H9 (cell line): ENCODE results near the gene ATP13A4. TPM values are rescaled to one million over a fixed set of nuclear protein-coding genes. Genes with fewer than 3 reads are reported as not detected.

Source experiments
- DNase-seq: peaks from one replicate; pipeline ENCODE4 v3.0.0-alpha.2; 2017
- H2AFZ ChIP-seq: one replicate; pipeline ENCODE4 v1.6.1; 2013; ENCODE audit warnings: mild to moderate bottlenecking, low read length, control low read depth, moderate library complexity
- H2AK5ac ChIP-seq: 2 replicates; pipeline ENCODE4 v1.6.1; 2013; ENCODE audit warnings: low read length, control low read depth, mixed read lengths; ENCODE audit not compliant: insufficient read length
- H2BK120ac ChIP-seq: one replicate; pipeline ENCODE4 v1.6.1; 2013; ENCODE audit warnings: low read depth, mild to moderate bottlenecking, low read length, control low read depth, inconsistent platforms; ENCODE audit not compliant: poor library complexity, severe bottlenecking
- H2BK12ac ChIP-seq: 2 replicates; pipeline ENCODE4 v1.6.1; 2013; ENCODE audit warnings: low read length, control low read depth, mixed read lengths, low read depth; ENCODE audit not compliant: insufficient read length
- H2BK15ac ChIP-seq: 2 replicates; pipeline ENCODE4 v1.6.1; 2013; ENCODE audit warnings: low read depth, low read length, control low read depth
- H2BK20ac ChIP-seq: one replicate; pipeline ENCODE4 v1.6.1; 2013; ENCODE audit warnings: low read depth, mild to moderate bottlenecking, low read length, control low read depth, inconsistent platforms; ENCODE audit not compliant: poor library complexity, severe bottlenecking
- H2BK5ac ChIP-seq: 2 replicates; pipeline ENCODE4 v1.6.1; 2013; ENCODE audit warnings: low read length, control low read depth, mixed read lengths; ENCODE audit not compliant: insufficient read length
- H3K14ac ChIP-seq: 2 replicates; pipeline ENCODE4 v1.6.1; 2013; ENCODE audit warnings: low read length, control low read depth; ENCODE audit not compliant: insufficient read depth
- H3K18ac ChIP-seq: 2 replicates; pipeline ENCODE4 v1.6.1; 2013; ENCODE audit warnings: low read depth, mild to moderate bottlenecking, mixed read lengths, low read length, control low read depth; ENCODE audit not compliant: insufficient read length
- H3K23ac ChIP-seq: 2 replicates; pipeline ENCODE4 v1.6.1; 2013; ENCODE audit warnings: low read length, control low read depth, mixed read lengths, low read depth; ENCODE audit not compliant: insufficient read length
- H3K23me2 ChIP-seq: 2 replicates; pipeline ENCODE4 v1.6.1; 2013; ENCODE audit warnings: low read depth, mild to moderate bottlenecking, mixed read lengths, low read length, control low read depth; ENCODE audit not compliant: insufficient read length, poor library complexity, severe bottlenecking
- H3K27ac ChIP-seq: 2 replicates; pipeline ENCODE4 v1.5.1; 2013; ENCODE audit warnings: low read length, control low read depth, mixed read lengths, low read depth; ENCODE audit not compliant: insufficient read length
- H3K27me3 ChIP-seq: 2 replicates; pipeline ENCODE4 v1.6.1; 2013; ENCODE audit warnings: low read length, control low read depth, inconsistent platforms; ENCODE audit not compliant: insufficient read depth
- H3K4ac ChIP-seq: 2 replicates; pipeline ENCODE4 v1.6.1; 2013; ENCODE audit warnings: low read depth, mild to moderate bottlenecking, control low read depth, inconsistent platforms, low read length, moderate library complexity
- H3K4me1 ChIP-seq: 2 replicates; pipeline ENCODE4 v1.6.1; 2013; ENCODE audit warnings: low read length, control low read depth, inconsistent platforms; ENCODE audit not compliant: insufficient read depth
- H3K4me2 ChIP-seq: 2 replicates; pipeline ENCODE4 v1.6.1; 2013; ENCODE audit warnings: low read length, control low read depth, mixed read lengths; ENCODE audit not compliant: insufficient read length, insufficient read depth
- H3K56ac ChIP-seq: 2 replicates; pipeline ENCODE4 v1.6.1; 2013; ENCODE audit warnings: low read depth, mild to moderate bottlenecking, mixed read lengths, low read length, control low read depth; ENCODE audit not compliant: insufficient read length
- H3K79me1 ChIP-seq: 2 replicates; pipeline ENCODE4 v1.6.1; 2013; ENCODE audit warnings: low read depth, mild to moderate bottlenecking, moderate library complexity, low read length, control low read depth, inconsistent platforms; ENCODE audit not compliant: insufficient read depth, poor library complexity, severe bottlenecking
- H3K79me2 ChIP-seq: 2 replicates; pipeline ENCODE4 v1.6.1; 2013; ENCODE audit warnings: low read length, control low read depth, inconsistent platforms; ENCODE audit not compliant: insufficient read depth
- H3K9ac ChIP-seq: 2 replicates; pipeline ENCODE4 v1.6.1; 2013; ENCODE audit warnings: low read length, control low read depth, mixed read lengths; ENCODE audit not compliant: insufficient read length; ENCODE audit errors: extremely low read depth
- H3K9me3 ChIP-seq: one replicate; pipeline ENCODE4 v1.6.1; 2013; ENCODE audit warnings: low read depth, low read length, inconsistent platforms; ENCODE audit not compliant: control insufficient read depth
- H3T11ph ChIP-seq: one replicate; pipeline ENCODE4 v1.6.1; 2013; ENCODE audit warnings: mild to moderate bottlenecking, low read length, control low read depth, inconsistent platforms
- H4K20me1 ChIP-seq: one replicate; pipeline ENCODE4 v1.6.1; 2013; ENCODE audit not compliant: control insufficient read depth, insufficient read length, insufficient read depth
- H4K5ac ChIP-seq: 2 replicates; pipeline ENCODE4 v1.6.1; 2013; ENCODE audit warnings: low read depth, mild to moderate bottlenecking, mixed read lengths, low read length, control low read depth; ENCODE audit not compliant: insufficient read length
- H4K8ac ChIP-seq: replicated peaks from 2 replicates; pipeline ENCODE4 v1.6.1; 2013; ENCODE audit warnings: low read length, control low read depth, mixed read lengths, low read depth; ENCODE audit not compliant: insufficient read length
- H4K91ac ChIP-seq: 2 replicates; pipeline ENCODE4 v1.6.1; 2013; ENCODE audit warnings: low read depth, mild to moderate bottlenecking, moderate library complexity, mixed read lengths, low read length, control low read depth; ENCODE audit not compliant: insufficient read length
- H3K27ac Mint-ChIP-seq, 3 experiments: 2 replicates in 2 of 3; 3 replicates in 1 of 3; pipeline ENCODE4 v1.8.0; 2020 to 2021; ENCODE audit warnings: mixed read lengths in 3 of 3, mild to moderate bottlenecking in 1 of 3, moderate library complexity in 1 of 3
- H3K27me3 Mint-ChIP-seq: 2 replicates; pipeline ENCODE4 v1.8.0; 2021; ENCODE audit warnings: low read depth, mild to moderate bottlenecking, moderate library complexity, mixed read lengths
- H3K36me3 Mint-ChIP-seq, 3 experiments: 2 replicates in 2 of 3; 3 replicates in 1 of 3; pipeline ENCODE4 v1.8.0; 2020 to 2021; ENCODE audit warnings: low read depth in 3 of 3, mixed read lengths in 3 of 3; ENCODE audit not compliant: insufficient read depth in 1 of 3
- H3K4me1 Mint-ChIP-seq, 2 experiments: 2 replicates each; pipeline ENCODE4 v1.8.0; 2020; ENCODE audit warnings: mixed read lengths in 2 of 2
- H3K4me3 Mint-ChIP-seq, 2 experiments: 2 replicates in 1 of 2; 3 replicates in 1 of 2; pipeline ENCODE4 v1.8.0; 2020 to 2021; ENCODE audit warnings: mild to moderate bottlenecking in 2 of 2, mixed read lengths in 2 of 2, moderate library complexity in 1 of 2
- H3K9me3 Mint-ChIP-seq, 2 experiments: 2 replicates in 1 of 2; 3 replicates in 1 of 2; pipeline ENCODE4 v1.8.0; 2020; ENCODE audit warnings: mild to moderate bottlenecking in 2 of 2, mixed read lengths in 2 of 2, moderate library complexity in 1 of 2
- WGBS: extraction: QIAGEN DNeasy Blood & Tissue Kit; methylation state at CpG from one replicate; pipeline ENCODE4 v1.1.7; 2013; ENCODE audit warnings: missing lambda C conversion rate, low lambda C conversion rate, mixed read lengths; ENCODE audit not compliant: insufficient read length; ENCODE audit errors: extremely low coverage; 5-methylcytosine and 5-hydroxymethylcytosine counted together
- total RNA-seq: library from RNA; stranded (reverse); gene quantifications from 2 replicates; pipeline ENCODE4 v1.2.1, GENCODE V29; 2021
- TF ChIP-seq, protein P1 (sequence below): fragments of 200-600 bp; sonication (generic); conservative IDR thresholded peaks from 3 replicates; pipeline ENCODE4 v1.8.0; 2021; ENCODE audit warnings: antibody characterized with exemption, mild to moderate bottlenecking

Gene ATP13A4
- total RNA-seq, 1 experiment from 2014 or later = 0.13 TPM

DNA sequence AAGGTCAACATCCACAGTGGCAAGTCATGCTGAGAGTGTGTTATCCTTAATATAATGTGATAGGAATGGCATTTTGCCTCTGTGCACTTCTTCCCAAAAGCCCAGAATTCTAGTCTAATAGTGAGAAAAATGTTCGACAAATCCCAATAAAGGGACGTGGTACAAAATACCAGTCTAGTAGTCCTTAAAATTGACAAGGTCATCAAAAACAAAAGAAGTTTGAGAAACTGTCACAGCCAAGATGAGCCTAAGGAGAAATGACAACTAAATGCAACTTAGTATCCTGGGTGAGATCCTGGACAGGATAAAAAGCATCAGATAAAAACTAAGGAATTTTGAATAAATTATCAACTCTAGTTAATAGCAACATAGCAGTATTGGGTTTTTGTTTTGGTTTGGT is 14.4 kb upstream of the ATP13A4 start:
- TF ChIP-seq, protein P1, sequence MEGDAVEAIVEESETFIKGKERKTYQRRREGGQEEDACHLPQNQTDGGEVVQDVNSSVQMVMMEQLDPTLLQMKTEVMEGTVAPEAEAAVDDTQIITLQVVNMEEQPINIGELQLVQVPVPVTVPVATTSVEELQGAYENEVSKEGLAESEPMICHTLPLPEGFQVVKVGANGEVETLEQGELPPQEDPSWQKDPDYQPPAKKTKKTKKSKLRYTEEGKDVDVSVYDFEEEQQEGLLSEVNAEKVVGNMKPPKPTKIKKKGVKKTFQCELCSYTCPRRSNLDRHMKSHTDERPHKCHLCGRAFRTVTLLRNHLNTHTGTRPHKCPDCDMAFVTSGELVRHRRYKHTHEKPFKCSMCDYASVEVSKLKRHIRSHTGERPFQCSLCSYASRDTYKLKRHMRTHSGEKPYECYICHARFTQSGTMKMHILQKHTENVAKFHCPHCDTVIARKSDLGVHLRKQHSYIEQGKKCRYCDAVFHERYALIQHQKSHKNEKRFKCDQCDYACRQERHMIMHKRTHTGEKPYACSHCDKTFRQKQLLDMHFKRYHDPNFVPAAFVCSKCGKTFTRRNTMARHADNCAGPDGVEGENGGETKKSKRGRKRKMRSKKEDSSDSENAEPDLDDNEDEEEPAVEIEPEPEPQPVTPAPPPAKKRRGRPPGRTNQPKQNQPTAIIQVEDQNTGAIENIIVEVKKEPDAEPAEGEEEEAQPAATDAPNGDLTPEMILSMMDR = no peak
- Histone ChIP-seq H3K14ac (no peak overlapping the region), H3K4ac (no peak overlapping the region), H2BK20ac (no peak overlapping the region), H3K79me1 (no peaks in the 10 kb centered on the region), H3K4me2 (no peak overlapping the region), H2BK5ac (no peak overlapping the region), H3K27ac (no peak overlapping the region), H3K9ac (no peak overlapping the region), H2BK12ac (no peak overlapping the region), H2BK15ac (no peak overlapping the region), H3K23me2 (no peaks in the 10 kb centered on the region), H4K91ac (no peak overlapping the region), H2AFZ (no peak overlapping the region), H4K20me1 (no peaks in the 10 kb centered on the region), H3K27me3 (no peaks in the 10 kb centered on the region), H3K9me3 (no peaks in the 10 kb centered on the region), H2BK120ac (no peak overlapping the region), H4K8ac (no peak overlapping the region), H3K56ac (no peak overlapping the region), H4K5ac (no peak overlapping the region), H3K18ac (no peak overlapping the region), H3T11ph (no peak overlapping the region), H3K23ac (no peak overlapping the region), H3K79me2 (no peaks in the 10 kb centered on the region), H2AK5ac (no peak overlapping the region), H3K4me1 (no peaks in the 10 kb centered on the region)
- Mint-ChIP-seq H3K27me3 (no peaks in the 10 kb centered on the region), H3K4me1 (peaks cover 4 to 7% of the 10 kb centered on the region in 2 experiments), H3K27ac (no peak overlapping the region), H3K36me3 (no peaks in the 10 kb centered on the region), H3K4me3 (no peak overlapping the region), H3K9me3 (no peaks in the 10 kb centered on the region)
- no CpG with 5 or more reads among the region's 2 CpGs for WGBS
- DNase-seq = no peak
